ENCODE data around the gene ZNF23.
"Not testable (repeated sequence)": the region's sequence is repeated elsewhere in the genome, so short reads cannot be mapped to it uniquely, and the experiment has no call there.

Gene ZNF23

GRCh38 chr16:71461686-71462648, at the start of gene ZNF23:
TSS of gene ZNF23 (minus strand) at chr16:71462247. CDS start at chr16:71456796, 5,451 bp downstream.
- peak within 1 kb of the TSS; percentile 73 for H2AFZ ChIP-seq (ENCODE audit: low read length, unreplicated experiment)
- H3K4me3 ChIP-seq (ENCODE audit: low read depth, low read length): peak within 1 kb of the TSS; percentile 89
- no peaks in the 10 kb centered on the region for H3K27me3 ChIP-seq (ENCODE audit: insufficient read depth, low read length)
- H3K79me2 ChIP-seq (ENCODE audit: control insufficient read depth, insufficient read depth, low read length, unreplicated experiment): peaks cover 42% of the 10 kb centered on the region
- H3K27ac ChIP-seq (ENCODE audit: low read depth, low read length): peak within 1 kb of the TSS; percentile 77
- peaks cover 8% of the 10 kb centered on the region for H3K36me3 ChIP-seq (ENCODE audit: insufficient read depth, low read length)
- H3K4me1 ChIP-seq (ENCODE audit: control insufficient read depth, insufficient read depth, low read length, unreplicated experiment): peaks cover 14% of the 10 kb centered on the region

GRCh38 chr16:71507061-71507460, 45.0 kb upstream of the ZNF23 start:
- Histone ChIP-seq H3K4me1 (ENCODE audit: control insufficient read depth, insufficient read depth, low read length, unreplicated experiment) (no peaks in the 10 kb centered on the region), H3K4me3 (ENCODE audit: low read depth, low read length) (no peak overlapping the region), H3K36me3 (ENCODE audit: insufficient read depth, low read length) (no peaks in the 10 kb centered on the region), H2AFZ (ENCODE audit: low read length, unreplicated experiment) (no peak overlapping the region), H3K27me3 (ENCODE audit: insufficient read depth, low read length) (peaks cover 59% of the 10 kb centered on the region), H3K79me2 (ENCODE audit: control insufficient read depth, insufficient read depth, low read length, unreplicated experiment) (no peaks in the 10 kb centered on the region), H3K27ac (ENCODE audit: low read depth, low read length) (no peak overlapping the region)

GRCh38 chr16:71504901-71505300, 42.9 kb upstream of the ZNF23 start:
- H2AFZ ChIP-seq (ENCODE audit: low read length, unreplicated experiment): no peak overlapping the region
- no peaks in the 10 kb centered on the region for H3K4me1 ChIP-seq (ENCODE audit: control insufficient read depth, insufficient read depth, low read length, unreplicated experiment)
- H3K79me2 ChIP-seq (ENCODE audit: control insufficient read depth, insufficient read depth, low read length, unreplicated experiment): no peaks in the 10 kb centered on the region
- no peak overlapping the region for H3K4me3 ChIP-seq (ENCODE audit: low read depth, low read length)
- H3K27me3 ChIP-seq (ENCODE audit: insufficient read depth, low read length): peaks cover 55% of the 10 kb centered on the region
- H3K27ac ChIP-seq (ENCODE audit: low read depth, low read length): no peak overlapping the region
- H3K36me3 ChIP-seq (ENCODE audit: insufficient read depth, low read length): no peaks in the 10 kb centered on the region

- peaks cover 55% of the 10 kb centered on the region for H3K27me3 ChIP-seq (ENCODE audit: insufficient read depth, low read length)
- not testable (repeated sequence) for H3K4me3 ChIP-seq (ENCODE audit: low read depth, low read length); H3K79me2 ChIP-seq (ENCODE audit: control insufficient read depth, insufficient read depth, low read length, unreplicated experiment); H3K36me3 ChIP-seq (ENCODE audit: insufficient read depth, low read length); H3K4me1 ChIP-seq (ENCODE audit: control insufficient read depth, insufficient read depth, low read length, unreplicated experiment); H3K27ac ChIP-seq (ENCODE audit: low read depth, low read length); H2AFZ ChIP-seq (ENCODE audit: low read length, unreplicated experiment)
Observed at GRCh38 chr16:71504051-71504450, 42.0 kb upstream of the ZNF23 start.

- Histone ChIP-seq H3K36me3 (ENCODE audit: insufficient read depth, low read length) (no peaks in the 10 kb centered on the region), H3K79me2 (ENCODE audit: control insufficient read depth, insufficient read depth, low read length, unreplicated experiment) (no peaks in the 10 kb centered on the region), H3K27ac (ENCODE audit: low read depth, low read length) (no peak overlapping the region), H3K4me3 (ENCODE audit: low read depth, low read length) (no peak overlapping the region), H3K4me1 (ENCODE audit: control insufficient read depth, insufficient read depth, low read length, unreplicated experiment) (no peaks in the 10 kb centered on the region), H2AFZ (ENCODE audit: low read length, unreplicated experiment) (no peak overlapping the region), H3K27me3 (ENCODE audit: insufficient read depth, low read length) (peaks cover 40% of the 10 kb centered on the region)
Observed at GRCh38 chr16:71501547-71501946, 39.5 kb upstream of the ZNF23 start.

GRCh38 chr16:71500964-71501363, 38.9 kb upstream of the ZNF23 start:
- H3K79me2 ChIP-seq (ENCODE audit: control insufficient read depth, insufficient read depth, low read length, unreplicated experiment): no peaks in the 10 kb centered on the region
- no peaks in the 10 kb centered on the region for H3K36me3 ChIP-seq (ENCODE audit: insufficient read depth, low read length)
- H3K4me1 ChIP-seq (ENCODE audit: control insufficient read depth, insufficient read depth, low read length, unreplicated experiment): no peaks in the 10 kb centered on the region
- H3K27ac ChIP-seq (ENCODE audit: low read depth, low read length): no peak overlapping the region
- H3K27me3 ChIP-seq (ENCODE audit: insufficient read depth, low read length): peaks cover 38% of the 10 kb centered on the region
- H3K4me3 ChIP-seq (ENCODE audit: low read depth, low read length): no peak overlapping the region
- H2AFZ ChIP-seq (ENCODE audit: low read length, unreplicated experiment): no peak overlapping the region

- Histone ChIP-seq H3K4me3 (ENCODE audit: low read depth, low read length) (no peak overlapping the region), H3K27me3 (ENCODE audit: insufficient read depth, low read length) (peaks cover 31% of the 10 kb centered on the region), H2AFZ (ENCODE audit: low read length, unreplicated experiment) (no peak overlapping the region), H3K4me1 (ENCODE audit: control insufficient read depth, insufficient read depth, low read length, unreplicated experiment) (no peaks in the 10 kb centered on the region), H3K79me2 (ENCODE audit: control insufficient read depth, insufficient read depth, low read length, unreplicated experiment) (no peaks in the 10 kb centered on the region), H3K27ac (ENCODE audit: low read depth, low read length) (no peak overlapping the region), H3K36me3 (ENCODE audit: insufficient read depth, low read length) (no peaks in the 10 kb centered on the region)
Observed at GRCh38 chr16:71499775-71500364, 37.8 kb upstream of the ZNF23 start.

- Histone ChIP-seq H2AFZ (ENCODE audit: low read length, unreplicated experiment) (no peak overlapping the region), H3K4me1 (ENCODE audit: control insufficient read depth, insufficient read depth, low read length, unreplicated experiment) (no peaks in the 10 kb centered on the region), H3K36me3 (ENCODE audit: insufficient read depth, low read length) (no peaks in the 10 kb centered on the region), H3K4me3 (ENCODE audit: low read depth, low read length) (no peak overlapping the region), H3K27ac (ENCODE audit: low read depth, low read length) (no peak overlapping the region), H3K79me2 (ENCODE audit: control insufficient read depth, insufficient read depth, low read length, unreplicated experiment) (no peaks in the 10 kb centered on the region), H3K27me3 (ENCODE audit: insufficient read depth, low read length) (peaks cover 18% of the 10 kb centered on the region)
Observed at GRCh38 chr16:71498031-71498430, 36.0 kb upstream of the ZNF23 start.

GRCh38 chr16:71493213-71493612, 31.2 kb upstream of the ZNF23 start:
- Histone ChIP-seq H3K4me3 (ENCODE audit: low read depth, low read length) (no peak overlapping the region), H3K27ac (ENCODE audit: low read depth, low read length) (no peak overlapping the region), H3K79me2 (ENCODE audit: control insufficient read depth, insufficient read depth, low read length, unreplicated experiment) (no peaks in the 10 kb centered on the region), H3K4me1 (ENCODE audit: control insufficient read depth, insufficient read depth, low read length, unreplicated experiment) (no peaks in the 10 kb centered on the region), H3K36me3 (ENCODE audit: insufficient read depth, low read length) (no peaks in the 10 kb centered on the region), H2AFZ (ENCODE audit: low read length, unreplicated experiment) (no peak overlapping the region), H3K27me3 (ENCODE audit: insufficient read depth, low read length) (no peaks in the 10 kb centered on the region)

GRCh38 chr16:71492786-71493185, 30.7 kb upstream of the ZNF23 start:
- no peaks in the 10 kb centered on the region for H3K79me2 ChIP-seq (ENCODE audit: control insufficient read depth, insufficient read depth, low read length, unreplicated experiment)
- H3K4me1 ChIP-seq (ENCODE audit: control insufficient read depth, insufficient read depth, low read length, unreplicated experiment): no peaks in the 10 kb centered on the region
- H3K27me3 ChIP-seq (ENCODE audit: insufficient read depth, low read length): no peaks in the 10 kb centered on the region
- H3K36me3 ChIP-seq (ENCODE audit: insufficient read depth, low read length): no peaks in the 10 kb centered on the region
- no peak overlapping the region for H2AFZ ChIP-seq (ENCODE audit: low read length, unreplicated experiment)
- H3K4me3 ChIP-seq (ENCODE audit: low read depth, low read length): no peak overlapping the region
- H3K27ac ChIP-seq (ENCODE audit: low read depth, low read length): no peak overlapping the region

- Histone ChIP-seq H3K4me1 (ENCODE audit: control insufficient read depth, insufficient read depth, low read length, unreplicated experiment) (no peaks in the 10 kb centered on the region), H3K4me3 (ENCODE audit: low read depth, low read length) (no peak overlapping the region), H3K27me3 (ENCODE audit: insufficient read depth, low read length) (no peaks in the 10 kb centered on the region), H2AFZ (ENCODE audit: low read length, unreplicated experiment) (no peak overlapping the region), H3K36me3 (ENCODE audit: insufficient read depth, low read length) (no peaks in the 10 kb centered on the region), H3K79me2 (ENCODE audit: control insufficient read depth, insufficient read depth, low read length, unreplicated experiment) (no peaks in the 10 kb centered on the region), H3K27ac (ENCODE audit: low read depth, low read length) (no peak overlapping the region)
Observed at GRCh38 chr16:71491054-71491453, 29.0 kb upstream of the ZNF23 start.

All from ACC112 (cell line).